ENCODE results near the gene CXCR6. TPM values are rescaled to one million over a fixed set of nuclear protein-coding genes. Genes with fewer than 3 reads are reported as not detected.

The CXCR6 gene
- total RNA-seq, 1 experiment from 2014 or later: not detected

DNA sequence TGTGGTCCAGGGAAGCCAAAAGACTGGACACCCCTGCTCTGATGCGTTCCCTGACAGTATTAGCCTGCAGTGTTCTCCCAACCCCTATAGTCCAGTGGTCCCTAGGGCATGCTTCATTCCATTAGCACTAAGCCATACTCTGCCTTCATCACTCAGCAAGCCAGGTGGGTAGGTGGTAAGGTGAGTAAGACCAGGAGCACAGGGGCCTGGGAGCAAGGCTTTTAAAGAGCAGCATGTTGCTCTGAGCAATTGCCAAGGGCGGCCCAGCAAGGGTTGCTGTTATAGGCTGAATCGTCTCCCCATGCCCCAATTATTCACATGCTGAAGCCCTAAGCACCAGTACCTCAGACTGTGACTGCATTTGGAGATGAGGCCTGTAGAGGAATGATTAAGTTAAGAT lies 11.0 kb downstream of the CXCR6 start:
- Mint-ChIP-seq H3K27ac (ENCODE audit: low read depth, unreplicated experiment) (no peak overlapping the region), H3K36me3 (ENCODE audit: insufficient read depth, unreplicated experiment) (peaks cover 61% of the 10 kb centered on the region), H3K4me1 (ENCODE audit: insufficient read depth, unreplicated experiment) (no peaks in the 10 kb centered on the region), H3K27me3 (ENCODE audit: insufficient read depth, unreplicated experiment) (no peaks in the 10 kb centered on the region), H3K9me3 (ENCODE audit: unreplicated experiment) (no peaks in the 10 kb centered on the region), H3K4me3 (ENCODE audit: unreplicated experiment) (no peak overlapping the region)
- no TSS peak for BruUV-seq (replicated peaks)
- CTCF ChIA-PET: interaction anchor here (0.6 to 3.3 kb wide), 2 partner anchors 16 to 35 kb away, joined by 3 to 13 read pairs; no protein-coding TSS in a partner anchor
- TF ChIP-seq, protein P1, sequence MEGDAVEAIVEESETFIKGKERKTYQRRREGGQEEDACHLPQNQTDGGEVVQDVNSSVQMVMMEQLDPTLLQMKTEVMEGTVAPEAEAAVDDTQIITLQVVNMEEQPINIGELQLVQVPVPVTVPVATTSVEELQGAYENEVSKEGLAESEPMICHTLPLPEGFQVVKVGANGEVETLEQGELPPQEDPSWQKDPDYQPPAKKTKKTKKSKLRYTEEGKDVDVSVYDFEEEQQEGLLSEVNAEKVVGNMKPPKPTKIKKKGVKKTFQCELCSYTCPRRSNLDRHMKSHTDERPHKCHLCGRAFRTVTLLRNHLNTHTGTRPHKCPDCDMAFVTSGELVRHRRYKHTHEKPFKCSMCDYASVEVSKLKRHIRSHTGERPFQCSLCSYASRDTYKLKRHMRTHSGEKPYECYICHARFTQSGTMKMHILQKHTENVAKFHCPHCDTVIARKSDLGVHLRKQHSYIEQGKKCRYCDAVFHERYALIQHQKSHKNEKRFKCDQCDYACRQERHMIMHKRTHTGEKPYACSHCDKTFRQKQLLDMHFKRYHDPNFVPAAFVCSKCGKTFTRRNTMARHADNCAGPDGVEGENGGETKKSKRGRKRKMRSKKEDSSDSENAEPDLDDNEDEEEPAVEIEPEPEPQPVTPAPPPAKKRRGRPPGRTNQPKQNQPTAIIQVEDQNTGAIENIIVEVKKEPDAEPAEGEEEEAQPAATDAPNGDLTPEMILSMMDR (IDR thresholded peaks at IDR 0.05; ENCODE audit: unreplicated experiment): no peak
- DNase-seq (ENCODE audit: unreplicated experiment): no peak
- intact Hi-C loops (cut with micrococcal nuclease): no loop called here
- POLR2A ChIA-PET: no interaction called here

DNA sequence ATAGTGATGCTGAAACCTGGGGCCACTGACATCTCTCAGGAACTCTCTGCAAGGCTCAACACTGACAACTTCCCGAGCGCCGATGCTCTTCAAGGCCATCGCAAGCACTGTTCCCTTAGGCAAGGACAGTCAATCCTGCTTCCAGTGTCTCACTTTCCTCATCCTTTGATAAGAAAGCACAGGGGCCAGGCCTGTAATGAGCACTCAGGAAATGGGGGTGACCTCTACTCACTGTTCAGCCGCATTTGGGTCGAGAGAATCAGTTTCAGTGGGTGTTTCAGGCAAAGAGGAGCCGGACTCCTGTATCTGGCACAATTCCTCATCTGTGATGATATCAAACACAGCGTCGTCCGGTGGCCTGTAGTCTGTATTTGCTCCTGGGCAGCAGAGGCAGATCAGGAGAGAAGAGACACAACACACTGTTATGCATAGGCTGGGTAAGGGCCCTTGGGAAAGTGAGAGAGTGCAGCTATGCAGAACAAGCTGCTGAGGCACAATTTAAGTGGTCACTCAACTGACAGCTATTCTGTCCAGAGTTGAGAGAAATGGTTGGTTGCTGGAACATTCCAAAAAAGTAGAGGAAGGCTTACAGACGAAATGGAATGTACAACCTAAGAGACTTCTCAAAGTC lies 11.9 kb downstream of the CXCR6 start:
- POLR2A ChIA-PET: no interaction called here
- H3K27ac Mint-ChIP-seq (ENCODE audit: low read depth, unreplicated experiment): no peak overlapping the region
- TF ChIP-seq, protein P1 (IDR thresholded peaks at IDR 0.05; ENCODE audit: unreplicated experiment): no peak
- CTCF ChIA-PET: no interaction called here
- intact Hi-C loops (cut with micrococcal nuclease): no loop called here
- no peak overlapping the region for H3K4me3 Mint-ChIP-seq (ENCODE audit: unreplicated experiment)
- peaks cover 67% of the 10 kb centered on the region for H3K36me3 Mint-ChIP-seq (ENCODE audit: insufficient read depth, unreplicated experiment)
- H3K4me1 Mint-ChIP-seq (ENCODE audit: insufficient read depth, unreplicated experiment): no peaks in the 10 kb centered on the region
- no peaks in the 10 kb centered on the region for H3K9me3 Mint-ChIP-seq (ENCODE audit: unreplicated experiment)
- no peaks in the 10 kb centered on the region for H3K27me3 Mint-ChIP-seq (ENCODE audit: insufficient read depth, unreplicated experiment)
- BruUV-seq (replicated peaks): no TSS peak
- DNase-seq (ENCODE audit: unreplicated experiment): no peak

DNA sequence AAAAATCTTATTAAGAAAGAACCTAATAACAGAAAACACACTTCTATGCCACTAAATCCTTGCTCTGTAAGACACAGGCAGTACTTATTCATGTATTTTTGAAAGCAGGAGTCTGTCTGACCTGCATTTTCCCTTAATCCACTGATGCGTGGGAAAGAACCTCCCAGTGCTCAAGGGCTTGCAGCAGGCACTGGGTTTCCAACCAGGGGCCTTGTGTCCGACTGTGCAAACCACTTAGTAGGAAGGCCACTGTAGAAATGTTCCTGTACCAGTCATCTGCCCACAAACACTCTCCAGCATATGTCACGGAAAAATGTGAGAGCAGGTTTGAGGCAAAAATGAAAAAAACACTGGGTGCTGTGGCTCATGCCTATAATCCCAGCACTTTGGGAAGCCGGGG lies 12.4 kb downstream of the CXCR6 start:
- CTCF ChIA-PET: interaction anchor here (0.7 kb wide), 1 partner anchor 17 kb away, joined by 7 read pairs; no protein-coding TSS in a partner anchor
- no peaks in the 10 kb centered on the region for H3K27me3 Mint-ChIP-seq (ENCODE audit: insufficient read depth, unreplicated experiment)
- intact Hi-C loops (cut with micrococcal nuclease): no loop called here
- DNase-seq (ENCODE audit: unreplicated experiment): no peak
- TF ChIP-seq, protein P1 (IDR thresholded peaks at IDR 0.05; ENCODE audit: unreplicated experiment): no peak
- no TSS peak for BruUV-seq (replicated peaks)
- H3K36me3 Mint-ChIP-seq (ENCODE audit: insufficient read depth, unreplicated experiment): peaks cover 72% of the 10 kb centered on the region
- H3K27ac Mint-ChIP-seq (ENCODE audit: low read depth, unreplicated experiment): no peak overlapping the region
- H3K4me3 Mint-ChIP-seq (ENCODE audit: unreplicated experiment): no peak overlapping the region
- POLR2A ChIA-PET: no interaction called here
- no peaks in the 10 kb centered on the region for H3K9me3 Mint-ChIP-seq (ENCODE audit: unreplicated experiment)
- H3K4me1 Mint-ChIP-seq (ENCODE audit: insufficient read depth, unreplicated experiment): no peaks in the 10 kb centered on the region

DNA sequence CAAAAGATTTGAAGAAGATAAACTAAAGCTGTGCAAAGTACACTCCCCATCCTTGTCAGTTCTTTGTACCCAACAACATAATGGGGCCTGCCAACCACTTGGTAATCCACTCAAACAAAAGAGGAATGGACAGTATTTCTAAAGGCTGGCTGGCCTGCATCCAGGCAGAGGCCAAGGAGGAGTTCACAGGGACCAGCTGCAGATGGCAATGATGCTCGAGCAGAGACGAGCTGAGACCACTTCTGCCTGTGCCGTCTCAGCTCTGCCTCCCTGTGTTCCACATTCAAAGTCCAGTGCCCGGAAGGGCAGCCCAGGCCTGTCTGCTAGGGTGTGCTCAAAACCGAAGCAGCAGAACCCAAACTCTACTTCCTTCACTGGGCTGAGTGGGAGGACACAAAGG lies 14.3 kb downstream of the CXCR6 start:
- Mint-ChIP-seq H3K4me1 (ENCODE audit: insufficient read depth, unreplicated experiment) (no peaks in the 10 kb centered on the region), H3K27ac (ENCODE audit: low read depth, unreplicated experiment) (no peak overlapping the region), H3K27me3 (ENCODE audit: insufficient read depth, unreplicated experiment) (no peaks in the 10 kb centered on the region), H3K9me3 (ENCODE audit: unreplicated experiment) (no peaks in the 10 kb centered on the region), H3K36me3 (ENCODE audit: insufficient read depth, unreplicated experiment) (peaks cover 68% of the 10 kb centered on the region), H3K4me3 (ENCODE audit: unreplicated experiment) (no peak overlapping the region)
- TF ChIP-seq, protein P1 (IDR thresholded peaks at IDR 0.05; ENCODE audit: unreplicated experiment): no peak
- intact Hi-C loops (cut with micrococcal nuclease): no loop called here
- ChIA-PET CTCF (interaction anchor here (0.7 to 2.7 kb wide), 5 partner anchors 9 to 421 kb away, joined by 3 to 11 read pairs (median 3); no protein-coding TSS in a partner anchor), POLR2A (no interaction called here)
- BruUV-seq (replicated peaks): no TSS peak
- no peak for DNase-seq (ENCODE audit: unreplicated experiment)

Measured in MCF 10A (cell line).